ENCODE measurements around the gene PNP.
A peak's percentile ranks its signal among the peaks of the same experiment; 100 is the strongest.

PNP gene

GRCh38 chr14:20469242-20469889, at the start of gene PNP:
TSS of gene PNP (plus strand) at chr14:20469406. CDS start at chr14:20469525, 119 bp downstream.
- Histone ChIP-seq H3K9ac (ENCODE audit: low read depth in 1 of 2, low read length in 2 of 2) (peak within 1 kb of the TSS; percentile 91 to 94), H3K4me1 (ENCODE audit: control insufficient read depth in 2 of 2, insufficient read depth in 2 of 2, low read length in 2 of 2) (peaks cover 7 to 16% of the 10 kb centered on the region in 2 donors), H3K27ac (ENCODE audit: low read depth in 2 of 2, low read length in 2 of 2) (peak within 1 kb of the TSS; percentile 93 to 95), H3K4me3 (ENCODE audit: low read length in 2 of 2) (peak within 1 kb of the TSS; percentile 95), H3K27me3 (ENCODE audit: control insufficient read depth in 2 of 2, insufficient read depth in 2 of 2, low read length in 2 of 2) (no peaks in the 10 kb centered on the region), H3K9me3 (ENCODE audit: control insufficient read depth in 2 of 2, low read length in 2 of 2) (no peaks in the 10 kb centered on the region), H3K36me3 (ENCODE audit: control insufficient read depth in 2 of 2, insufficient read depth in 2 of 2, low read length in 2 of 2) (peaks cover 18 to 20% of the 10 kb centered on the region in 2 donors)

DNA sequence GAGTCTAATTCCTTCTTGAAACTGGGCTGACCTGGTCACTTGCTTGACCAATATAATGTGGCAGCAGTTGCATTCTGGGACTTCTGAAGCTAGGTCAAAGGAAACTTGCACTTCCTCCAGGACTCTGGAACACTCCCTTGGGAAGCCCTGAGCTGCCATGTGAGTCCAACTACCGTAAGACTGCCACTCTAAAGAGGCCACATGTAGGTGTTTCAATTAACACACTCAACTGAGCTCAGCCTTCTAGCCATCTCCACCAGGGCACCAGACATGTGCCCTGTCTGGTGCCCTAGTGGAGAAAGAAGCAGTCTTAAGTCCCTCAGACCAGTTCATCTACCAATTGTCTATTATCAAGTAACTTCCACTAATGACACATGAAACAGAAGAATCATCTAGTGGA, 49.8 kb upstream of the PNP start:
- H3K9ac ChIP-seq (ENCODE audit: low read depth in 1 of 2, low read length in 2 of 2), result peak overlapping the region; percentile 2 to 64
- no peaks in the 10 kb centered on the region for H3K9me3 ChIP-seq (ENCODE audit: control insufficient read depth in 2 of 2, low read length in 2 of 2)
- no peaks in the 10 kb centered on the region for H3K27me3 ChIP-seq (ENCODE audit: control insufficient read depth in 2 of 2, insufficient read depth in 2 of 2, low read length in 2 of 2)
- no peaks in the 10 kb centered on the region for H3K36me3 ChIP-seq (ENCODE audit: control insufficient read depth in 2 of 2, insufficient read depth in 2 of 2, low read length in 2 of 2)
- H3K4me1 ChIP-seq (ENCODE audit: control insufficient read depth in 2 of 2, insufficient read depth in 2 of 2, low read length in 2 of 2), result peaks cover 29 to 54% of the 10 kb centered on the region in 2 donors
- H3K4me3 ChIP-seq (ENCODE audit: low read length in 2 of 2), result no peak overlapping the region
- H3K27ac ChIP-seq (ENCODE audit: low read depth in 2 of 2, low read length in 2 of 2), result peak overlapping the region; percentile 87 to 94

- Histone ChIP-seq H3K4me3 (ENCODE audit: low read length in 2 of 2) (no peak overlapping the region), H3K27ac (ENCODE audit: low read depth in 2 of 2, low read length in 2 of 2) (no peak overlapping the region), H3K36me3 (ENCODE audit: control insufficient read depth in 2 of 2, insufficient read depth in 2 of 2, low read length in 2 of 2) (no peaks in the 10 kb centered on the region), H3K9ac (ENCODE audit: low read depth in 1 of 2, low read length in 2 of 2) (no peak overlapping the region), H3K4me1 (ENCODE audit: control insufficient read depth in 2 of 2, insufficient read depth in 2 of 2, low read length in 2 of 2) (peaks cover 20 to 37% of the 10 kb centered on the region in 2 donors), H3K9me3 (ENCODE audit: control insufficient read depth in 2 of 2, low read length in 2 of 2) (no peaks in the 10 kb centered on the region), H3K27me3 (ENCODE audit: control insufficient read depth in 2 of 2, insufficient read depth in 2 of 2, low read length in 2 of 2) (no peaks in the 10 kb centered on the region)
These were observed 47.9 kb upstream of the PNP start for GRCh38 chr14:20421267-20421666.

DNA sequence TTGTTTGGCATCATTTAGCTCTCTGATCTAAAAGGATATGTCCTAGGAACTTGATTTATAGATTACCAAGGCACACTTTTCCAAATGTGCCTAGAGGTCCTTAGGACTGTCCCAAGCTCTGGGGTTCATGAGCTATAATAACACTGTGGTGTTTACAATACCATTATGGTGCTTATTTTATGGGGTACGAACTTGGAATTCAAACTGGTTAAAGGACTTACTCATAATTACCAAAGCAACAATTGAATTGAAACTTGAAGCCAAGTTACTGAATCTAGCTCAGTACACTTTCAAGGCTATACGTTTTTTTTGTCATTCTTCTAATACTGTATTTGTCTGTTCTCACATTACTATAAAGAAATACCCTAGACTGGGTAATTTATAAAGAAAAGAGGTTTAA, 46.3 kb upstream of the PNP start:
- Histone ChIP-seq H3K27me3 (ENCODE audit: control insufficient read depth in 2 of 2, insufficient read depth in 2 of 2, low read length in 2 of 2) (no peaks in the 10 kb centered on the region), H3K27ac (ENCODE audit: low read depth in 2 of 2, low read length in 2 of 2) (peak overlapping the region in 1 of 2 donors; percentile 15), H3K9me3 (ENCODE audit: control insufficient read depth in 2 of 2, low read length in 2 of 2) (no peaks in the 10 kb centered on the region), H3K36me3 (ENCODE audit: control insufficient read depth in 2 of 2, insufficient read depth in 2 of 2, low read length in 2 of 2) (no peaks in the 10 kb centered on the region), H3K4me3 (ENCODE audit: low read length in 2 of 2) (no peak overlapping the region), H3K9ac (ENCODE audit: low read depth in 1 of 2, low read length in 2 of 2) (no peak overlapping the region), H3K4me1 (ENCODE audit: control insufficient read depth in 2 of 2, insufficient read depth in 2 of 2, low read length in 2 of 2) (peaks cover 20 to 26% of the 10 kb centered on the region in 2 donors)

GRCh38 chr14:20424851-20425250, 44.4 kb upstream of the PNP start:
- H3K4me1 ChIP-seq (ENCODE audit: control insufficient read depth in 2 of 2, insufficient read depth in 2 of 2, low read length in 2 of 2), result peaks cover 13 to 20% of the 10 kb centered on the region in 2 donors
- H3K27ac ChIP-seq (ENCODE audit: low read depth in 2 of 2, low read length in 2 of 2), result no peak overlapping the region
- no peaks in the 10 kb centered on the region for H3K36me3 ChIP-seq (ENCODE audit: control insufficient read depth in 2 of 2, insufficient read depth in 2 of 2, low read length in 2 of 2)
- no peak overlapping the region for H3K9ac ChIP-seq (ENCODE audit: low read depth in 1 of 2, low read length in 2 of 2)
- no peaks in the 10 kb centered on the region for H3K9me3 ChIP-seq (ENCODE audit: control insufficient read depth in 2 of 2, low read length in 2 of 2)
- H3K27me3 ChIP-seq (ENCODE audit: control insufficient read depth in 2 of 2, insufficient read depth in 2 of 2, low read length in 2 of 2), result no peaks in the 10 kb centered on the region
- H3K4me3 ChIP-seq (ENCODE audit: low read length in 2 of 2), result no peak overlapping the region

GRCh38 chr14:20427231-20428009, 41.8 kb upstream of the PNP start:
- no peaks in the 10 kb centered on the region for H3K9me3 ChIP-seq (ENCODE audit: control insufficient read depth in 2 of 2, low read length in 2 of 2)
- H3K4me3 ChIP-seq (ENCODE audit: low read length in 2 of 2), result peak overlapping the region; percentile 2 to 41
- no peaks in the 10 kb centered on the region for H3K36me3 ChIP-seq (ENCODE audit: control insufficient read depth in 2 of 2, insufficient read depth in 2 of 2, low read length in 2 of 2)
- no peaks in the 10 kb centered on the region for H3K27me3 ChIP-seq (ENCODE audit: control insufficient read depth in 2 of 2, insufficient read depth in 2 of 2, low read length in 2 of 2)
- peaks cover 20 to 27% of the 10 kb centered on the region in 2 donors for H3K4me1 ChIP-seq (ENCODE audit: control insufficient read depth in 2 of 2, insufficient read depth in 2 of 2, low read length in 2 of 2)
- H3K9ac ChIP-seq (ENCODE audit: low read depth in 1 of 2, low read length in 2 of 2), result no peak overlapping the region
- peak overlapping the region; percentile 38 to 53 for H3K27ac ChIP-seq (ENCODE audit: low read depth in 2 of 2, low read length in 2 of 2)

DNA sequence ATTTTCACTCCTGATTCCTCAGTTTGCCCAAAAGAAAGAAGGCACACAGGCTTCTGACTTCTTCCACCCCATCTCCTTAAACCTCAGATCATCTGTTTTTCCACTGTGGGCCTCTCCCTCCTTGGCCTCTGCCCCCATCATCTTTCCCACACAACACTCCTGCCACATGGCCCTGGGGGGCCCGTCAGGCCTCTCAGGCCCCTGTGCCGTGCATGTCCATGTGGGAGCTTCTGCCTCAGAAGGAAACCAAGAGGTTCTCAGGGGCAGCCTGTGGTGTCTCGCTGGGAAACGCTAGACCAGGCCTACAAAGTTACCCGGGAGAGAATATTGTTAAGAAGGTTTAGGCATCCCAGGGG, 41.2 kb upstream of the PNP start:
- Histone ChIP-seq H3K9ac (ENCODE audit: low read depth in 1 of 2, low read length in 2 of 2) (no peak overlapping the region), H3K27me3 (ENCODE audit: control insufficient read depth in 2 of 2, insufficient read depth in 2 of 2, low read length in 2 of 2) (no peaks in the 10 kb centered on the region), H3K4me1 (ENCODE audit: control insufficient read depth in 2 of 2, insufficient read depth in 2 of 2, low read length in 2 of 2) (peaks cover 16 to 27% of the 10 kb centered on the region in 2 donors), H3K27ac (ENCODE audit: low read depth in 2 of 2, low read length in 2 of 2) (peak overlapping the region; percentile 50 to 53), H3K9me3 (ENCODE audit: control insufficient read depth in 2 of 2, low read length in 2 of 2) (no peaks in the 10 kb centered on the region), H3K4me3 (ENCODE audit: low read length in 2 of 2) (peak overlapping the region; percentile 2 to 41), H3K36me3 (ENCODE audit: control insufficient read depth in 2 of 2, insufficient read depth in 2 of 2, low read length in 2 of 2) (no peaks in the 10 kb centered on the region)

DNA sequence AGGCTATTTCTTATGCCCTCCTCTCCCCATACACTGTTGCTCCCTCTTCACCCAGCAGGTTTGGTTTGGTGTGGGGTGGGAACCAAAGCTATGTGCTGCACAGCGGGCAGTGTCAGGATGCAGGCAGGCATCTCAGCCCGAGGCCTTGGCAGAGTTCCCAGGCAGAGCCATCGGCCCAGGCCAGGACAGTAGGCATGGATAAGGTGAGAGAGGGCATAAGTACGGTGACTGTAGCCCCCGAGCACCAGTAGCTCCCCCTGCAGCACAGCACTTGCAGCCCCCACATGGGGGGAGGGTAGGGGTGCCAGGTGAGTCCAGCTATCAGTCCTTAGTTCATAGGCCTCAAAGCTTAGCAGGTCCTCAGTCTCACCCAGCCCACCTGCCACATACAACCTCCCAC, 40.4 kb upstream of the PNP start:
- Histone ChIP-seq H3K4me1 (ENCODE audit: control insufficient read depth in 2 of 2, insufficient read depth in 2 of 2, low read length in 2 of 2) (peaks cover 16 to 27% of the 10 kb centered on the region in 2 donors), H3K36me3 (ENCODE audit: control insufficient read depth in 2 of 2, insufficient read depth in 2 of 2, low read length in 2 of 2) (no peaks in the 10 kb centered on the region), H3K9me3 (ENCODE audit: control insufficient read depth in 2 of 2, low read length in 2 of 2) (no peaks in the 10 kb centered on the region), H3K27ac (ENCODE audit: low read depth in 2 of 2, low read length in 2 of 2) (no peak overlapping the region), H3K27me3 (ENCODE audit: control insufficient read depth in 2 of 2, insufficient read depth in 2 of 2, low read length in 2 of 2) (no peaks in the 10 kb centered on the region), H3K9ac (ENCODE audit: low read depth in 1 of 2, low read length in 2 of 2) (no peak overlapping the region), H3K4me3 (ENCODE audit: low read length in 2 of 2) (no peak overlapping the region)

GRCh38 chr14:20429801-20430669, 39.2 kb upstream of the PNP start:
- H3K9ac ChIP-seq (ENCODE audit: low read depth in 1 of 2, low read length in 2 of 2), result no peak overlapping the region
- H3K27ac ChIP-seq (ENCODE audit: low read depth in 2 of 2, low read length in 2 of 2), result no peak overlapping the region
- no peaks in the 10 kb centered on the region for H3K27me3 ChIP-seq (ENCODE audit: control insufficient read depth in 2 of 2, insufficient read depth in 2 of 2, low read length in 2 of 2)
- H3K36me3 ChIP-seq (ENCODE audit: control insufficient read depth in 2 of 2, insufficient read depth in 2 of 2, low read length in 2 of 2), result no peaks in the 10 kb centered on the region
- peaks cover 16 to 25% of the 10 kb centered on the region in 2 donors for H3K4me1 ChIP-seq (ENCODE audit: control insufficient read depth in 2 of 2, insufficient read depth in 2 of 2, low read length in 2 of 2)
- H3K9me3 ChIP-seq (ENCODE audit: control insufficient read depth in 2 of 2, low read length in 2 of 2), result no peaks in the 10 kb centered on the region
- no peak overlapping the region for H3K4me3 ChIP-seq (ENCODE audit: low read length in 2 of 2)
